M059J (cell line): ENCODE data around the gene PAPLN. TPM values are rescaled to one million over a fixed set of nuclear protein-coding genes. Genes with fewer than 3 reads are reported as not detected.
A peak's percentile ranks its signal among the peaks of the same experiment; 100 is the strongest.

Experiments
- DNase-seq: peaks from one replicate; pipeline ENCODE4 v3.0.0-alpha.2; 2012; ENCODE audit warnings: low read depth
- total RNA-seq: library from RNA; depleted of rRNA; stranded (reverse); fragments of >200 nt; shearing (Covaris generic); gene quantifications from 2 replicates; pipeline ENCODE4 v1.2.3, GENCODE V29; 2014

The PAPLN gene
- total RNA-seq, 1 experiment from 2014 or later, result 2.0 TPM

- no peak for DNase-seq
Observed at GRCh38 chr14:73245480-73246325, 8.4 kb downstream of the PAPLN start.

GRCh38 chr14:73246387-73247150, 9.3 kb downstream of the PAPLN start:
- no peak for DNase-seq

- peak; percentile 62 for DNase-seq
Observed at GRCh38 chr14:73248108-73248868, 11.0 kb downstream of the PAPLN start.

- no peak for DNase-seq
Observed at GRCh38 chr14:73249108-73249507, 11.8 kb downstream of the PAPLN start.

GRCh38 chr14:73249564-73250316, 12.4 kb downstream of the PAPLN start:
- DNase-seq, result no peak

GRCh38 chr14:73250317-73250713, 13.0 kb downstream of the PAPLN start:
- no peak for DNase-seq

- no peak for DNase-seq
Observed at GRCh38 chr14:73250781-73251500, 13.6 kb downstream of the PAPLN start.

- no peak for DNase-seq
Observed at GRCh38 chr14:73251516-73252215, 14.4 kb downstream of the PAPLN start.

GRCh38 chr14:73252491-73253322, 15.4 kb downstream of the PAPLN start:
- DNase-seq, result no peak

GRCh38 chr14:73253323-73253610, 16.0 kb downstream of the PAPLN start:
- DNase-seq, result no peak

- no peak for DNase-seq
Observed at GRCh38 chr14:73253721-73254120, 16.4 kb downstream of the PAPLN start.

- DNase-seq, result no peak
Observed at GRCh38 chr14:73254247-73255004, 17.1 kb downstream of the PAPLN start.

GRCh38 chr14:73255005-73255400, 17.7 kb downstream of the PAPLN start:
- DNase-seq, result no peak

GRCh38 chr14:73255693-73256225, 18.5 kb downstream of the PAPLN start:
- DNase-seq, result no peak

- no peak for DNase-seq
Observed at GRCh38 chr14:73258076-73258475, 20.8 kb downstream of the PAPLN start.

GRCh38 chr14:73258845-73259611, 21.7 kb downstream of the PAPLN start:
- DNase-seq, result no peak

GRCh38 chr14:73259837-73260236, 22.5 kb downstream of the PAPLN start:
- no peak for DNase-seq

GRCh38 chr14:73260574-73260973, 23.3 kb downstream of the PAPLN start:
- DNase-seq, result no peak
